ENCODE results near the gene TP53I11. TPM values are rescaled to one million over a fixed set of nuclear protein-coding genes. Genes with fewer than 3 reads are reported as not detected.

Gene TP53I11
- total RNA-seq, 1 experiment from 2014 or later, result 46.9 TPM

DNA sequence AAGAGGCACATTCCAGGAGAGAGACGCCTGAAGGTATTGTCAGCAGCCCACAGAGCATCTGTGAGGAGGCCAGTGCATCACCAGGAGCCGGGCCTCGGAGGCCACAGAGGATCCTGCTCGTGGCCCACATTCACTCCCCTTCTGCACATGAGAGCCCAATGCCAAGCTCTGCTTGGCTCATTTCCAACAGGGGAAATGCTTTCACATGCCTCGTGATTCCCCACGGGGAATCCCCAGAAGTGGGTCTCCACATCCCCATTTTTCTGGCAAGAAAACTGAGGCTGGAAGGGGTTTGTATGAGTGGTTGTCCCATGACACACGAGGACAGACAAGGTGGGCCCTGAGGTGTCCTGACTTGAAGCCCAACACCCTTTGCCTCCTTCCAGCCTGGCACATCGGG lies 34.4 kb downstream of the TP53I11 start:
- TF ChIP-seq CBX3 (IDR thresholded peaks at IDR 0.05; ENCODE audit: low read depth) (no peak), ZNF274 (IDR thresholded peaks at IDR 0.05; ENCODE audit: low read depth, low read length) (no peak), EGR1 (IDR thresholded peaks at IDR 0.05; ENCODE audit: low read depth) (no peak), EZH2phosphoT487 (IDR thresholded peaks at IDR 0.05; ENCODE audit: borderline replicate concordance) (no peak), SRF (IDR thresholded peaks at IDR 0.05; ENCODE audit: low read depth) (no peak), TCF7L2 (IDR thresholded peaks at IDR 0.05; ENCODE audit: borderline replicate concordance, extremely low read depth, insufficient read depth, insufficient read length) (no peak), JUND (IDR thresholded peaks at IDR 0.05) (no peak)
- Histone ChIP-seq H3K9me3 (ENCODE audit: control insufficient read depth in 1 of 2, insufficient read depth in 1 of 2, low read depth in 1 of 2, low read length in 2 of 2) (no peaks in the 10 kb centered on the region), H3K79me2 (ENCODE audit: insufficient read depth, low read length) (no peaks in the 10 kb centered on the region), H4K20me1 (ENCODE audit: insufficient read depth) (no peaks in the 10 kb centered on the region), H3K4me3 (replicated peaks in 1 of 2; ENCODE audit: low read depth in 1 of 2, low read length in 2 of 2) (no peak overlapping the region), H3K36me3 (ENCODE audit: control insufficient read depth in 1 of 2, insufficient read depth in 2 of 2, low read length in 2 of 2) (no peaks in the 10 kb centered on the region), H3K4me2 (ENCODE audit: low read length) (no peak overlapping the region), H3K4me1 (ENCODE audit: control insufficient read depth in 1 of 2, insufficient read depth in 2 of 2, low read length in 2 of 2) (no peaks in the 10 kb centered on the region), H3K9ac (ENCODE audit: low read length) (no peak overlapping the region), H3K9me2 (ENCODE audit: insufficient read depth) (no peaks in the 10 kb centered on the region), H3K27ac (ENCODE audit: low read depth, low read length) (no peak overlapping the region), H2AFZ (ENCODE audit: low read depth, low read length, poor library complexity, severe bottlenecking) (no peak overlapping the region), H3K27me3 (ENCODE audit: insufficient read depth, low read length) (no peaks in the 10 kb centered on the region)
- no peak for ATAC-seq
- POLR2A ChIA-PET, result no interaction called here
- CTCF ChIA-PET, result no interaction called here
- no TSS peak for BruUV-seq (replicated peaks)
- intact Hi-C loops (cut with micrococcal nuclease), result no loop called here
- RAD21 ChIA-PET (ENCODE audit: low non-redundant PET in 1 of 2, low total read pairs in 2 of 2, uncharacterized antibody in 2 of 2, unreplicated experiment in 2 of 2), result no interaction called here
- DNase-seq (ENCODE audit: low read depth, low spot score), result no peak

DNA sequence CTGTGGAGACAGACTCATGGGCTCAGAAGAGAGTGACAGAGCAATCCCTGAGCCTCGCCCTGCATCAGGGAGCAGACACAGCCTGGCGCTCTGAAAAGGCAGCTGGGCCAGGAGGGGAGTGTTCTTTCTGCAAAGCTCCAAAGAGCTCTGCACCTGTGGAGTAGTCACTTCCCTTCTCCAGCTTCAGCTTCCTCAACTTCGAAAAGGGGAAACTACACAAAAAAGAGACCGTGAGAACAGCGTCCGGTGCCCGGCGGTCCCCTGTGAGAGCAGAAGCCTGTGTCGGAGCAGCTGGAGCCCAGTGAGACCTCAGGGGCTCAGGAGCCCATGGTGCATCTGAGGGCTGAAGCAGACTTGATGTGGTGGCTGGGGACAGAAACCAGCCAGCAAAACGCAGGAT lies 35.1 kb downstream of the TP53I11 start:
- no peak overlapping the region for H3K27ac ChIP-seq (ENCODE audit: low read depth, low read length)
- H3K4me3 ChIP-seq (replicated peaks in 1 of 2; ENCODE audit: low read depth in 1 of 2, low read length in 2 of 2), result no peak overlapping the region
- ChIA-PET CTCF (no interaction called here), RAD21 (ENCODE audit: low non-redundant PET in 1 of 2, low total read pairs in 2 of 2, uncharacterized antibody in 2 of 2, unreplicated experiment in 2 of 2) (no interaction called here), POLR2A (no interaction called here)
- H3K79me2 ChIP-seq (ENCODE audit: insufficient read depth, low read length), result no peaks in the 10 kb centered on the region
- no peaks in the 10 kb centered on the region for H3K36me3 ChIP-seq (ENCODE audit: control insufficient read depth in 1 of 2, insufficient read depth in 2 of 2, low read length in 2 of 2)
- H3K9ac ChIP-seq (ENCODE audit: low read length), result no peak overlapping the region
- H3K9me2 ChIP-seq (ENCODE audit: insufficient read depth), result no peaks in the 10 kb centered on the region
- H3K4me1 ChIP-seq (ENCODE audit: control insufficient read depth in 1 of 2, insufficient read depth in 2 of 2, low read length in 2 of 2), result no peaks in the 10 kb centered on the region
- BruUV-seq (replicated peaks), result no TSS peak
- H3K27me3 ChIP-seq (ENCODE audit: insufficient read depth, low read length), result no peaks in the 10 kb centered on the region
- no peak overlapping the region for H2AFZ ChIP-seq (ENCODE audit: low read depth, low read length, poor library complexity, severe bottlenecking)
- TF ChIP-seq YY1 (IDR thresholded peaks at IDR 0.05; ENCODE audit: extremely low read depth, insufficient replicate concordance, low read depth, low read length), result no peak
- no peak for TF ChIP-seq ZFX (IDR thresholded peaks at IDR 0.05)
- TF ChIP-seq SP1 (IDR thresholded peaks at IDR 0.05; ENCODE audit: low read depth), result no peak
- no peak for TF ChIP-seq ELF1 (IDR thresholded peaks at IDR 0.05; ENCODE audit: borderline replicate concordance, low read depth)
- TF ChIP-seq CBX3 (IDR thresholded peaks at IDR 0.05; ENCODE audit: low read depth), result no peak
- TF ChIP-seq, protein P1, sequence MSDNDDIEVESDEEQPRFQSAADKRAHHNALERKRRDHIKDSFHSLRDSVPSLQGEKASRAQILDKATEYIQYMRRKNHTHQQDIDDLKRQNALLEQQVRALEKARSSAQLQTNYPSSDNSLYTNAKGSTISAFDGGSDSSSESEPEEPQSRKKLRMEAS (IDR thresholded peaks at IDR 0.05), result no peak
- TF ChIP-seq, protein P2, sequence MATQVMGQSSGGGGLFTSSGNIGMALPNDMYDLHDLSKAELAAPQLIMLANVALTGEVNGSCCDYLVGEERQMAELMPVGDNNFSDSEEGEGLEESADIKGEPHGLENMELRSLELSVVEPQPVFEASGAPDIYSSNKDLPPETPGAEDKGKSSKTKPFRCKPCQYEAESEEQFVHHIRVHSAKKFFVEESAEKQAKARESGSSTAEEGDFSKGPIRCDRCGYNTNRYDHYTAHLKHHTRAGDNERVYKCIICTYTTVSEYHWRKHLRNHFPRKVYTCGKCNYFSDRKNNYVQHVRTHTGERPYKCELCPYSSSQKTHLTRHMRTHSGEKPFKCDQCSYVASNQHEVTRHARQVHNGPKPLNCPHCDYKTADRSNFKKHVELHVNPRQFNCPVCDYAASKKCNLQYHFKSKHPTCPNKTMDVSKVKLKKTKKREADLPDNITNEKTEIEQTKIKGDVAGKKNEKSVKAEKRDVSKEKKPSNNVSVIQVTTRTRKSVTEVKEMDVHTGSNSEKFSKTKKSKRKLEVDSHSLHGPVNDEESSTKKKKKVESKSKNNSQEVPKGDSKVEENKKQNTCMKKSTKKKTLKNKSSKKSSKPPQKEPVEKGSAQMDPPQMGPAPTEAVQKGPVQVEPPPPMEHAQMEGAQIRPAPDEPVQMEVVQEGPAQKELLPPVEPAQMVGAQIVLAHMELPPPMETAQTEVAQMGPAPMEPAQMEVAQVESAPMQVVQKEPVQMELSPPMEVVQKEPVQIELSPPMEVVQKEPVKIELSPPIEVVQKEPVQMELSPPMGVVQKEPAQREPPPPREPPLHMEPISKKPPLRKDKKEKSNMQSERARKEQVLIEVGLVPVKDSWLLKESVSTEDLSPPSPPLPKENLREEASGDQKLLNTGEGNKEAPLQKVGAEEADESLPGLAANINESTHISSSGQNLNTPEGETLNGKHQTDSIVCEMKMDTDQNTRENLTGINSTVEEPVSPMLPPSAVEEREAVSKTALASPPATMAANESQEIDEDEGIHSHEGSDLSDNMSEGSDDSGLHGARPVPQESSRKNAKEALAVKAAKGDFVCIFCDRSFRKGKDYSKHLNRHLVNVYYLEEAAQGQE (IDR thresholded peaks at IDR 0.05; ENCODE audit: low read depth), result no peak
- TF ChIP-seq, protein P3, sequence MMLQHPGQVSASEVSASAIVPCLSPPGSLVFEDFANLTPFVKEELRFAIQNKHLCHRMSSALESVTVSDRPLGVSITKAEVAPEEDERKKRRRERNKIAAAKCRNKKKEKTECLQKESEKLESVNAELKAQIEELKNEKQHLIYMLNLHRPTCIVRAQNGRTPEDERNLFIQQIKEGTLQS (IDR thresholded peaks at IDR 0.05), result no peak
- TF ChIP-seq POLR2AphosphoS5 (IDR thresholded peaks at IDR 0.05; ENCODE audit: low read depth, low read length), result no peak
- no peak for TF ChIP-seq ZNF274 (IDR thresholded peaks at IDR 0.05; ENCODE audit: low read depth, low read length)
- no peak for TF ChIP-seq TCF7L2 (IDR thresholded peaks at IDR 0.05; ENCODE audit: borderline replicate concordance, extremely low read depth, insufficient read depth, insufficient read length)
- TF ChIP-seq JUND (IDR thresholded peaks at IDR 0.05), result no peak
- TF ChIP-seq, protein P4, sequence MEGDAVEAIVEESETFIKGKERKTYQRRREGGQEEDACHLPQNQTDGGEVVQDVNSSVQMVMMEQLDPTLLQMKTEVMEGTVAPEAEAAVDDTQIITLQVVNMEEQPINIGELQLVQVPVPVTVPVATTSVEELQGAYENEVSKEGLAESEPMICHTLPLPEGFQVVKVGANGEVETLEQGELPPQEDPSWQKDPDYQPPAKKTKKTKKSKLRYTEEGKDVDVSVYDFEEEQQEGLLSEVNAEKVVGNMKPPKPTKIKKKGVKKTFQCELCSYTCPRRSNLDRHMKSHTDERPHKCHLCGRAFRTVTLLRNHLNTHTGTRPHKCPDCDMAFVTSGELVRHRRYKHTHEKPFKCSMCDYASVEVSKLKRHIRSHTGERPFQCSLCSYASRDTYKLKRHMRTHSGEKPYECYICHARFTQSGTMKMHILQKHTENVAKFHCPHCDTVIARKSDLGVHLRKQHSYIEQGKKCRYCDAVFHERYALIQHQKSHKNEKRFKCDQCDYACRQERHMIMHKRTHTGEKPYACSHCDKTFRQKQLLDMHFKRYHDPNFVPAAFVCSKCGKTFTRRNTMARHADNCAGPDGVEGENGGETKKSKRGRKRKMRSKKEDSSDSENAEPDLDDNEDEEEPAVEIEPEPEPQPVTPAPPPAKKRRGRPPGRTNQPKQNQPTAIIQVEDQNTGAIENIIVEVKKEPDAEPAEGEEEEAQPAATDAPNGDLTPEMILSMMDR (IDR thresholded peaks at IDR 0.05 in 2 of 3, conservative IDR thresholded peaks at IDR 0.05 in 1 of 3; ENCODE audit: borderline replicate concordance in 1 of 3, insufficient read depth in 1 of 3, low read depth in 2 of 3, low read length in 2 of 3), result no peak
- no peak for TF ChIP-seq EZH2phosphoT487 (IDR thresholded peaks at IDR 0.05; ENCODE audit: borderline replicate concordance)
- no peaks in the 10 kb centered on the region for H3K9me3 ChIP-seq (ENCODE audit: control insufficient read depth in 1 of 2, insufficient read depth in 1 of 2, low read depth in 1 of 2, low read length in 2 of 2)
- intact Hi-C loops (cut with micrococcal nuclease), result no loop called here
- H4K20me1 ChIP-seq (ENCODE audit: insufficient read depth), result no peaks in the 10 kb centered on the region
- ATAC-seq (no peak), DNase-seq (ENCODE audit: low read depth, low spot score) (no peak)
- no peak overlapping the region for H3K4me2 ChIP-seq (ENCODE audit: low read length)

All from HCT116 (cell line).